ENCODE data around the gene POU2AF1.
"Not testable (repeated sequence)": the region's sequence is repeated elsewhere in the genome, so short reads cannot be mapped to it uniquely, and the experiment has no call there.

The POU2AF1 gene

DNA sequence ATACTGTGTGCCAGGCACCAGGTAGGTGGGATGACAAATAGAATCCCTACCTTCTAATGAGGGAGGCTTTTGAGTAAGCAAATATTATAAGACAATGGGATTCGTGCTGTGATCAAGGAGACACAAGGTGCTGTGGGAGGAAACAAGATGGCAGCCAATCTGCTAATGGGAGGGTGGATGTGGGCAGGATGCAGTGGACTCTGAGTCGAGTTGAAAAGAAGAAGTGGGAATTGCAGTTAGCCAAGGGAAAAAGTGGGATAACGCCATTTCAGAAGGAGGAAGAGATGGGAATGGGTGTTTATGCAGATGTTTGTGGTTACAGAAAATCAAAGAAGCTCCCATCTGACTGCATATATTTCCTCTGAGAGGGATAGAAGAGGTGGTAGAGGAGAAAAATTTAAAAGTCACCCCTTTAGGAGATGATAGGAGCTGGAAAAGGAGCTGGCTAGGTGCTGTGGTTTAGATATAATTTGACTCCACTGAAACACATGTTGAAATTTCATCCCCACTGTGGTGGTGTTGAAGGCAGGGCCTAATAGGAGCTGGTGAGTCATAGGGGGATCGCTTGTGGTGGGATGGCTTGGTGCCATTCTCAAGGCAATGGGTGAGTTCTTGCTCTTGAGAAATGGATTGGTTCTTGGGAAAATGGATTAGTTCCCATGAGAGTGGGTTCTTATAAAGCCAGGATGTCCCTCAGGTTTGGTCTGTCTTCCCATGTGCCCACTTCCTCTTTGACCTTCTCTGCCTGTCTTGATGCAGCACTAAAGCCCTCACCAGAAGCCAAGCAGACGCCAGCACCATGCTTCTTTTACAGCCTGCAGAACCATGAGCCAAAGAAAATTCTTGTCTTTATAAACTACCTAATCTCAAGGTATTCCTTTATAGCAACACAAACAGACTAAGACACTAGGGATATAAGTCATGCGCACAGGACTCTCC is 30.0 kb upstream of the POU2AF1 start:
- no peak for DNase-seq

DNA sequence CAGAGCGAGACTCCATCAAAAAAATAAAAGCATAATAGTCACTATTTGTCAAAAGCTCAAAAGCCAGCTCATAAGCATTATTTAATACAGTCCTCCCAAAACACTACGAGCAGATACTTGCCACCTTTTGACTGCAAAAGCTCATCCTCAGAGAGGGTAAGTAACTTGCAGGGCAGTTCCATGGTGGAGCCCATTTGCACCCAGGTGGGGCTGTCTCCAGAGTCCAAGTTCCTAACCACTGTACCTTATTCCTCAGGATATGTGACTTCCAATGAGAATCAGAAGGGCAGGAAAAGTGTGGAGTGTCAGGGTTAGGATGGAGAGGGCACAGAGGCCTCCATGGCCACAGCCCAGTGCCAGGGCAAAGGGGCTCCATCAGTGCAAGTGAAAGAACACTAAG is 28.6 kb upstream of the POU2AF1 start:
- DNase-seq: no peak

DNA sequence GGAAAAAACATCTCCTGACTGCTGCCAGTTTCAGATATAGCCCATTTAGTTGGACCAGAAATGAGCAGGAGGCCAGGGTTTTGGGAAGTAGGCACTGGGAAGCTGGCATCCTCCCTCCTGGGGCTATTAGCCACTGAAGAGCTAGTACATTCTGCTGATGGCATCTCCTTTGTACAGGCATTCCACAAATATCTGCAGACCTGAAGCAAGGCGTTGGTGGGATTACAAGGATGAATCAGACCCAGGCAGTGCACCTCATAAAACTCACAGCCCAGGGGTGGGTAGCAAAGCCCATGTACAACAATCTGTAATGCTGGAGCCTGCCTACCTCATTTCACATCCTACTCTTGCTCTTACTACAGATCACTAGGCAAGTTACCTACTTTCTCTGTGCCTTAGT is 27.5 kb upstream of the POU2AF1 start:
- no peak for DNase-seq

DNA sequence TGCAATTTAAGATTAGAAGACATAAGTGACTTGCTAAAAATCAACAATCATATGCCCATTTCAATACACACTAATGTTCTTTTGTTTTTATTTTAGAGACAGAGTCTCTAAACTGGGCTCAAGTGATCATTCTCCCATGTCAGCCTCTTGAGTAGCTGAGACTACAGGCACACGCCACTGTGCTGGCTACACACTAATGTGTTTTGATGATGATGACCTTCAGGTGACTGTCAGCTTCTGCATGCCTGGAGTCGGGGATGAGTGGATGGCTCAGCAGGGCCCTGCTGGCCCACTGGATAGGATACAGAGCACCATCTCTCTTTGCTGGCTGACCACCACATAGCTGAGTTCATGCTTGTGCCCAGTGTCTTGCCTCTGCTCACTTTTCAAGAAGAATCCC is 27.0 kb upstream of the POU2AF1 start:
- no peak for DNase-seq

DNA sequence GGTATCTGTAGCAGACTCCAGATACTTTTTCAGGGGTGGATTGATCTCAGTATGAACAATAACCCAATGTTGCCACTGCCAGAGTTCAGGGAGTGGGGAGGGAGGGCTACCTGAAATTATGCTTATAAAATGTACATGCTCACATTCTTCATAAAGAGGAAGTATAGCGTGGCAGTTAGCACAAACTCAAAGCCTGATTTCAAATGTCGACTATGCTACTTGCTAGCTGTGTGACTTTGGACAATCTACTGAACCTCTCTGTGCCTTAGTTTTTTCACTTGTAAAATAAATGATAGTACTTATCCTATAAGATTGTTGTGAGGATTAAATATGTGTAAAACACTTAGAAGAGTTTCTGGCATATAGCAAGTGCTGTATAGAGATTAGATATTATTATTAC is 26.5 kb upstream of the POU2AF1 start:
- no peak for DNase-seq

DNA sequence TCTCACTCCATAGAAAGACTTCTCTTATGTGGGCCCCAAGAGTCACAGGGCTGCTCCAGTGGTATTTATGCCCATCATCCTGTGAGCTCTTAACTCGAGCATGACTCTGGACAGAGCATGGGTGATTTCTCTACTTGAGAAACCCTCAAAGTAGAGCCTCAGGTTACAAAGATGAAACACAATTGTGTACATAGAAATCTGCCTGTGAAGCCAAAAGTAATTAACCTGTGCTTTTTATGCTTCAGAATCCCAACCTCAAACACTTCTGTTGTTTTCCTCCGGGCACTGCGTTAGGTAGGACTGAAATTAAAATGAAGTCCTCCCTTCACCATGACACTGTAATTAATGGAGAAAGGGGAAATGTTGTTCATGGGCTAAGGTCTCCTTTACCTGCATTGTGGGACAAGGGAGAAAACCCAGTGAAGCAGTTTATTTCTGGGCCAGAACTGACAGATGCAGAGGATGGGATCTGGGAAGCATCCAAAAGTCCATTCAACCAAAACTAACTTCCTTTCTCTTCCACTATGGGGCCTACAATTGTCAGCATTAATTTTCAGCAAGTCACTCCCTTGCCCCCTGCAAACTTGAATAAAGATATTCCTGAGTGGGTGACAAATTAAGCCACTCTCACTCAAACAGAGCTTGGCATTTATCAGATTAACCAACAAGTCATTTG is 24.1 kb upstream of the POU2AF1 start:
- no peak for DNase-seq

DNA sequence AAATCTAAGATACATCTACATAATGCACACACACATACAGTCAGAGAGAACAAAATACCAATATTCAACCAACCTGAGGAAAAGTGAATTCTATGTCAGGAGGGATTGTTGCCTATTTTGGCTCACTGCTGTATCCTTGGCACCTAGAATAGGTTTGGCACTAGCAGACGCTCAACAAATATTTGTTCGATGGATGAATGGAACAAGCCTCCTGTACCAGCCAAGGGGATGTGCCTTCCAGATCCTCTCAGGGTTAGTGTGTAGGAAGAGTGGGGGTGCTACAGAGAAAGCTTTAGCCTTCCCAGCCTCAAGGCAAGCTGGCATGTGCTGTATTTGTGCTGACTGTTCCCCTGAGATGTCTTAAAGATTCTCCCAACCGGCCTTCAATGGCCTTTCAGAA is 23.3 kb upstream of the POU2AF1 start:
- DNase-seq: no peak

DNA sequence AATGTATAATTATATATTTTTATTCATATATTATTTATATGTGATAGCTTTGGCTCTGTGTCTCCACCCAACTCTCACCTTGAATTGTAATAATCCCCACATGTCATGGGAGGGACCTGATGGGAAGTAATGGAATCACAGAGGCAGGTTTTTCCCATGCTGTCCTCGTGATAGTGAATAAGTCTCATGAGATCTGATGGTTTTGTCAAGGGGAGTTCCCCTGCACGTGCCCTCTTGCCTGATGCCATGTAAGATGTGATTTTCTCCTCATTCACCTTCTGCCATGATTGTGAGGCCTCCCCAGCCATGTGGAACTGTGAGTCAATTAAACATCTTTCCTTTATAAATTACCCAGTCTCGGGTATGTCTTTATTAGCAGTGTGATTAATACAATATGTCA is 22.9 kb upstream of the POU2AF1 start:
- DNase-seq: not testable (repeated sequence)

DNA sequence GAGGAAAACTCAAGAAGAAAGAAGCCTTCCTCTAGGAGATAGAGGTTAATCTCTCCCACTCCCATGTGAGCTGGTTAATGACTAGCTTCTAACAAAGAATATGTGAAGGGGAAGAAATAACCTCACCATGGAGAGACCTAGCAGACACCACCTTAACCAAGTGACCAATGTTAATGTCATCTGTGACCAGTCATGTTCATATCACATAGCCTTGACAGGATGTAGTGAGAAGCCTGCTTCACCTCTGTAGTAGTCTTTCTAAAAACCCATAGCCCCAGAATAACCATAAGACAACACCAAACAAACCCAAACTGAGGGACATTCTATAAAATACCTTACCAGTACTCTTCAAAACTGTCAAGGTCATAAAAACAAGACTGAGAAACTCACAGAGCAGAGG is 21.5 kb upstream of the POU2AF1 start:
- no peak for DNase-seq

DNA sequence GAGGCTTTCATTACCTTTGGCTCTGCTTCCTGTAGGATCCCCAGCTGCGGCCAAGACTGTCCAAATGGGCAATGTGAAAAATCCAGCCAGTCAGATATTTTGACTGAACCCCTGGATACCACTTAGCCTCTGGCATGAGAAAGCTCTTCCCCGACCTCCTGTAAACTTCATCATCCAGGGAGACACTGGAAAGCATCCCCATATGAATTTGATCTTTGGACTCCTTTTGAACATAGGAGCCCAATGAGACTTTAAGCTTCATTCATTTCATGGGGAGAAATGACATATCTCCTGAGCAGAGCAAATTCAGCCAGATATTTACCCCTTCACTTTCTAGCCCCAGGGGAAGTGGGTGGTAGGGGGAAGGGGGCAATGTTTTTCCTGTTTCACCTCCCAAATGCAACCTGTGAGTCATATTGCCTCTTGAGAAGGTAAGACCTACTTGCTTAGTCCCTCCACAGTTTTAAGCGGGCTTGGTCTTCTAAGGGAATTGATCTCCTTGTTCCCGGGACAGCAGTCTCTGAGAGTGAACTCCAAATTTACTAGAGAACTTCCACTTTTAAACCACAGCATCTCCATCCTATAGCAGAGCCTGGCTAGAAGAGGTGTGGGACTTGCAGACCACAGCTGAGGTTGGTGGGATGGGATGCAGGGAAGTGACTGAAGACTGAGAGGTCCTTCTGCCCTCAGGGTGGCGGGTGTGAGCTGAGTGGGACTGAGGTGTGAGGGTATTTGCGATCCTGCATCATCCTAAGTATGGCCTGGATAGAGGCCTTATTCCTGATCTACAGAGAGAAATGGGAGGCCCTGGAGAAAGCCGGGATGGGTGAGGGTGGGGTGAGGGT is 20.3 kb upstream of the POU2AF1 start:
- DNase-seq: no peak

DNA sequence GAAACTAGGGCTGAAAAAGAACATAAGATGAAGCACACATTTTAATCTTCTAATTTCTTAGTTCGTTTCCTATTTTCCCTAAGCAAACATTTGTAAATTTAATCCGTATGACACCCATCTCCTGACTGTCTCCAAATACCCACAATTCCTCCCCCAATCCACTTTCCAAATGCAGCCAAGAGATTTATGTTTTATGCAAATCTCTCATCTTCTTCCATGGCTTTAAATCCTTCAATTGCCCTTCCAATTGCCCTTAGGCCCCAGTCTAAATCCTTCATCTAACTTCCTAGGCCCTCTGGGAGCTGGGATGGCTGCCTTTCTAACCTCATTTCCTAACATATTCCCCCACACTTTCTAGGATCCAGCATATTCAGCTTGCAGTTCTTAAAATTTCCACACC is 18.0 kb upstream of the POU2AF1 start:
- no peak for DNase-seq

DNA sequence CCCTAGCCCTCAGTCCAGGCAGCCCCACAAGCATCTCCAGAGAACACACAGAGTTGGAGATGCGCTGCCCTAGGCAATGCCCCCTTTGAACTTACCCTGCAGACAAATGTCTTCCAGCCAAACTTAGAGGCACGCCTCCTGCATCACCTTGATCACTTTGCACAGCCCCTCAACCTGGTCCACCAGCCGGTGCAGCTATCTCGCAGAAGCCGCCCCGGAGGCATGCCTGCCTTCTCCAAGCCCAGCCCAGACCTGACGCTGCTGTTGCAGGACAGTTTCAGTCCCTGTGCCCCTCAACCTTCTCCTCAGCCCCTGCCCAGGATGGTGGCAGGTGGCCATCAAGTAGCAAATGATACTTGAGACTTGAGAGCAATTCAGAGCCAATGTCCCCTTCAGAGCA is 16.7 kb upstream of the POU2AF1 start:
- no peak for DNase-seq

DNA sequence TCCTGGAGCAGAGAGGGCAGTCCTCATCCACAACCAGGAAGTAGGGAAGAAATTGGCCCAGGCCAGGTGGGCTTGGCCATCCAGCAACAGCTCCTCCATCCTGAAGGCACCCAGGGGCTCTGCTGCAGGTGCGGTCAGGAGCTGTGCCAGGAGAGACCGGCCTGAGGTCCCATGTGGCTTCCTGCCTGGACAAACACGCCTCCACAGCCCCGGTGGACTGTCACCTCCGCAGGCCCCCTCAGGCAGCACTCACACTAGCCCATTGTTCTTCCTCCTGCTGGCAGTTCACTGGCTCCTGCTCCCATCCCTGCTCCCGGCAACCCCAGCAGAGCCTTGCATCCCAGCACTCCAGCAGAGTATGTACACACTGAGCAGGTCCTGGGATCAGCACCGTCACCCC is 16.0 kb upstream of the POU2AF1 start:
- DNase-seq: no peak

DNA sequence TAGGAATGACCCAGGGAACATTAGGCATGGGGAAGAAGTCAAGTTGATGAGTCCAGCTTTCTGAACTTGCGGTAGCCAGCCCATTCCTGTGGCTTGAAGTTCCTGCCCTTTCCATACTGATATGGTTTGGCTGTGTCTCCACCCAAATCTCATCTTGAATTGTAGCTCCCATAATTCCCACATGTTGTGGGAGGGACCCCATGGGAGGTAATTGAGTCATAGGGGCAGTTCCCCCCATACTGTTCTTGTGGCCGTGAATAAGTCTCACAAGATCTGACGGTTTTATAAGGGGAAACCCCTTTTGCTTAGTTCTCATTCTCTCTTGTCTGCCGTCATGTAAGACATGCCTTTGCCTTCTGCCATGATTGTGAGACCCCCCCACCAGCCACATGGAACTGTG is 15.1 kb upstream of the POU2AF1 start:
- DNase-seq: not testable (repeated sequence)

DNA sequence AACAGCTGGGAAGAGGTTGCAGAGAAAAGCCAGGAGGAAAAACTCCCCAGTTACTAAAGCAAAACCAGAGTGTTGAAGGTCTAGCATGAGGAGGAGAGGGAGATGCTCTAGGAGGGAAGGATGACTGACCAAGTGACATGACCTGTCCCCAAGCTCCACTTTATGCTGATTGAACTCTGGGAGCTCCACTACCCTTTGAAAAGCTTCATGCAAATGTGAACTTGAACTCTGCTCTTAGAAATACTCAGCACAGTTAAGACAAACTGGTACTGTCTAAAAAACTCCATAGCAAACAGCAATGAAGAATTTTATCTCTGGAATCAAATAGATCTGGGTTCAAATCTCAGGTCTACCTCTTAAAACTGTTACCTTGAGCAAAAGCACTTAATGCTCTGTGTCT is 14.5 kb upstream of the POU2AF1 start:
- DNase-seq: no peak

DNA sequence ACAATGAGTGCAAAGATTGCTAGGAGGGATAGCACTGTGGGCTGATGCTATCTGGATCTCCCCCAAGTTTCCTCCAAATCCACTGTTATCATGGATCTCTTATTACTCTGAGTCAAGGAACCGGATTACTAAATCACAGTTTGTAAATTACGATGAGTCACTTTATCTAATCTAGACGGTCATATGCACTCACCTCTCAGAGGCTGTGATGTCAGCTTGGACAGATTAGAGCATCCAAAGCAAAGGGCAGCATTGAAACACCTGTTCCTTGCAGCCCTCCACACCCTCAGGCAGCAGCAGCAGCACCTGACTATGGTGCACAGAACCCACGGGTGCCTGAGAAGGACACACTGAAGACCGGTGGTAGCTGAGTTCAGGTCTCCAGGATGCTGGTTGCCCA is 14.0 kb upstream of the POU2AF1 start:
- no peak for DNase-seq

DNA sequence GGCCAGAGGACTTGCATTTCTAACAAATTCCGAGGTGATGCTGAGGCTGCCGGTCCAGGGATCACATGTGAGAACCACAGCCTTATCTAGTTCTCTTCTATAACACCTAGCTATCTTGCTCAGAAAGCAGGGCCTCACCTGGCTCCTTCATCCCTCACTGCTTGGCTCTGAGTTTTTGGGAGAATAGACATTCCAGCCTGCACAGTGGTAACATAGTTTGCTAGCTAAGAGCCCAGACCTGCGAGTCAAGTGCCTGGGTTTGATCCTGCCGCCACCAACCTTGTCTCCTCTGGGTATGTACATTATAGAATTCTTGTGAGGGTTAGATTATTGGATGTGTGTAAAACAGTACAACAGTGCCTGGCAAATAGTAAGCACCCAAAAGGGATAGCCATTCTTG is 13.5 kb upstream of the POU2AF1 start:
- no peak for DNase-seq

DNA sequence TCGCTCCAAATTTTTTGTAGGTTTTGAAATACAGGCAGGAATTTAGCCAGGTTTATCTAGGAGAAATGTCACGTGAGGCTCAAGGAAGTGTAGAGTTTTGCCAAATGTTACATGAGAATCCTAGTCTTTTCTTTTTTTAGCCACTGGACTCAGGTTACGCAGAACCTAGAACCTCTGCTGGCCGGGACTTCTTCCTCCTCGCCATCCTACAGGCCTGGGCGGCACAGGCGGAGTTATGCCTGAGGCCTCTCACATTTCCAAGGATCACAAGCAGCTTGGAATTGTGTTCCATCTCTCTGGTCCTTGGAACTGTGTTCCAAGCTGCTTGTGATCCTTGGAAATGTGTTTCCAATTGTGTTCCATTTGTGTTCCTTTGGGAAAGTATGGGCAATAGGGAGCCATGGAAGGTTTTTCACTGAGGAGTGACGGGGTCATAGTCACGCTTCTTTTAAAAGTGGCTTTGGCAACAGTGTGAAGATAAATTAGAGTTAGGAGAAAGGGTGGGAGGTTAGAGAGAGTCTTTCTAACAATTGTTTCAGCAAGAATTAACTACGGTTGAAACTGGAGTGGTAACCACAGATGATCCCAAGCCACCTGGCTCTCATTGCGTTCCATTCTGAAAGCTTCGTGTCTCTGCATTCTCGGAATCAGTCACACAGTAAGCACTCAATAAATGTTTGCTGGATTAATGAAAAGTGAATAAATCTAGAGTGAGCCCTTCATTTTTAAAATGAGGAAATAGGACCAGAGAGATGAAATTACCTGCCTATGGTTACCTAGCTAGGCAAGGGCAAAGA is 12.5 kb upstream of the POU2AF1 start:
- DNase-seq: no peak

DNA sequence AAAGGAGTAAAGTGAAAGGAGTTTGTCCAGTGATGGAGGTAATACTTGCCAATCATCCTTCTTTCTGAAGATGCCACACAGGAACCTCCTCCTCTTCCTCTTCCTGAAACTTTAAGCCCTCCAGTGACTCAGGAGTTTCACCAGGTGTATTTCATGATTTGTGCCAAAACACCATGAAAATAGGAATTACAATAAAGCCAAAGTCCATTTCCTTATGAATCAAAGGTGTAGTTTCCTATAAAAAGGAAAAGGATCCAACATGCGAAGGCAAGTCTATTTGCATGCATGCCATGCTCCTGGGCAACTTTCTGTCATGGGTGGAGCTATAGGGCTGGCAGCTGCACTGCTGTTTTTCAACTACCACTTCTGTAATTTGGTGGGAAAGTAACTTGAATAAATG is 9.8 kb upstream of the POU2AF1 start:
- no peak for DNase-seq

DNA sequence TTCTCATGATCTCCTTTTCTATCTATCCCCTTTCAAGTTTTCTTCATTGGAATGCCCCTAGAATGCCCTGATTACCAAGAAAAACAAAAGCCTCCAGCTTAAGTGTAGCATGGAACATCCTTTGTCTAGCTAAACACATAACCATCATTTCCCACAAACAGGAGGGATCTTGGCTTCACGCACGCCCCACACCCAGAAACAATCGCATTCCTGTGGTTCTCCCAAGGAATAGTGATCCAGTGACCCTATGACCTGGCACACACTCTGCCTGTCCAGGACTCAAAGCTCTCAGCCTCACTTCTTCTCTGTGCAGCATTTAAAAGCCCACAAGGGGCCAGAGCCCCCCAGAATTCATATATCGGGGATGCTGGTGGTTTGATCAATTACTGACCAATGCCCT is 9.3 kb upstream of the POU2AF1 start:
- DNase-seq: no peak

DNA sequence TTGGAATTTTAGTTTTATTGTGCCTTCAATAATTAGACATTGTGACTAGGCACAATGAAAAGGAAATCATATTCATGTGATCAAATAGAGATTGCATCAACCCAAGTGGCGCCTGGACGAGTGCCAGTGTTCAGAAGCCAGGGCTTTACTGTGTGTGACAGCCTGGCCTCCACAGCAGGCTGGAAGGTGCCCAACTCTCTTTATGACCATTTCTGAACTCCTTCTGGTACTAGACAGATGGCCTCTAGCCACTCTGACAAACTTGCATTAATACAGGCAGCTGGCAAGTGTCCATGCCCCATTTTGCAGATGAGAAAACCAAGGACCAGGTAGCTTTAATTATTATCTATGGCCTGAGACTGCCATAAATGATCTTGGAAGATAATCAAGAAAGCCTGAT is 8.3 kb upstream of the POU2AF1 start:
- DNase-seq: peak; percentile 88

DNA sequence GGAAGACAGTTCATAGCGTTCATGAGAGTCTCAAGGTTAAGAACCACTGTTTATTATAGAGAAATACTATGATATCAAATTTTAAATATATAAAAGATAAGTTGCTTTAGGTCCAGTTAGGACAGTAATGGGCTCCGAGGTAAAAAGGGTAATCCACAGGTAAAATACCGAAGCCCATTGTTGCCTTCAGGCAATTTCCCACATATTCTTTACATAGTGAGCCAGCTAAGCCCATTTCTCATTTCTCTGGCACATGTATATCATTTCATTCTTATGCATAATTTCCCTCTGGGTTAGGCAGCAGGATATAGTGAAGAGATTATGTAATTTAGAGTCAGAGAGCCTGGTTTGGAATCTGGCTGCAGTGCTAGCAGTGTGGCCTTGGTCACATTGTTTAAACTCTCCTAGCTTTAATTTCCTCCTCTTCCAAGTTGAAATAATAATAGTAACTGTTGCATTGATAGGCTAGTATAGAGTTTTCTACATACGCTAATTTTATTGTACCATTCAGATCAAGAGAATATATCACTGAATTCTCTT is 7.6 kb upstream of the POU2AF1 start:
- DNase-seq: no peak

Measured in SHP77 (cell line).